Stimulated activated naive CD8-positive, alpha-beta T cell treated with anti-CD3 and anti-CD28 coated beads, Interleukin-15, Interleukin-2, amounts not matched to agents 100 U/mL and 50 U/mL, for 24 hours (primary cell): ENCODE measurements around the gene TRRAP.
"Not testable (repeated sequence)": the region's sequence is repeated elsewhere in the genome, so short reads cannot be mapped to it uniquely, and the experiment has no call there.

ENCODE experiments used
- ATAC-seq: fragments of 150-1000 bp; cut with Tn5 transposase; one replicate; pipeline ENCODE4 v1.10.0; 2021
- DNase-seq: peaks from one replicate; pipeline ENCODE4 v3.0.0; 2021

TRRAP gene

DNA sequence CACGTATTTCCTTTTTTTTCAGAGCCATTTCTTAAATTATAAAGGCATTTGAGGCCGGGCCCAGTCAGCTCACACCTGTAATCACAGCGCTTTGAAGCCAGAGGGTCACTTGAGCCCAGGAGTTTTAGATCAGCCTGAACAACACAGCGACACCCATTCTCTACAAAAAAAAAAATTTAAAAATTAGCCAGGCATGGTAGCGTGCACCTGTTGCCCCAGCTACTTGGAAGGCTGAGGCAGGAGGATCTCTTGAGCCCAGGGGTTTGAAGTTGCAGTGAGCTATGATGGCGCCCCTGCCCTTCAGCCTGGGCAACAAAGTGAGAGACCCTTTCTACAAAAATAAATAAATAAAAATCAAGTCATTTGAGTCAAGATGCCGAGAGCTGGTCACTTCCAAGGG lies 11.6 kb upstream of the TRRAP start:
- DNase-seq (no peak), ATAC-seq (no peak)

DNA sequence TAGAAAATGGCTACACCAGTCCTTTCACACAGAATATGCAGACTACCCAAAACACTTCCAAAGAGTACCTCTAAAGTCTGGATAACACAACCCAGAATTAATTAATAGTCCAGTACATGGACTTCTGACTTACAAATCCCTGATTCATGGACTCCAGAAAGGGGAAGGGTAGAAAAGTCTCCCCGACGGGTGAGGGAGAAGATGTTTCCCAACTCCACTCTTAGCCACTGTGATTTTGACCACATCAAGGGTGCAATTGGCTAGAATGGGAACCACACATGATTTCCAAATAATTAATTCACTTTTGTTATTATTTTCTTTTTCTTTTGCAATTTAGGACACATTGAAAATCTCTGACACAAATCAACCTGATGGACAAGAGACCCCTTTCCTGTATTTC lies 9.9 kb upstream of the TRRAP start:
- no peak for ATAC-seq
- no peak for DNase-seq

DNA sequence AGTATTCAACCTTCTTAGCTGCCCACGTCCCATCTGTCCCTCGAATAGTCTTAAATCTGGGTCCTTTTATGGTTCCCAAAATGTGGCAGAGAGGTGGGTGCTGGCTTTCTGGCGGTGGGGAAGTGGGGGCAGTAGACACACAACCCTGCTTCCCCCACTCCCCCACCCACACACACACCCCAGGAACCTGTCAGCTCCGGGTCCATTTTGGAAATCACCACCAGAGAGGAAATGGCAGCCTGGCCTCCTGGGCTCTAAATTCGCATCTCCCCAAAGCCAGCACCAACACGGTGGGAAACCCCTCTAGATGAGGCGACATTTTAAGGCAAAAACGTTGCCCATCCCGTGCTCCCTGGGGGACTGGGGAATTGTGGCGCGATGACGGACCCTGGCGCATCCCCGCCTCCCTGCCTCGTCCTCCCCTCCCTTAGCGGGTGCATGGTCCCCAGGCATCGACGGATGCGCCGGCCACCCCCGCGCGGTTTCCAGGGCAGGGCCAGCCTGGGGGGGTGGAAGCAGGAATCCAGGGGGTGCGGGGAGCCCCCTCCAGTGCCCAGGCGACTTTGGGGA lies 9.2 kb upstream of the TRRAP start:
- DNase-seq (no peak), ATAC-seq (peak; percentile 8)

DNA sequence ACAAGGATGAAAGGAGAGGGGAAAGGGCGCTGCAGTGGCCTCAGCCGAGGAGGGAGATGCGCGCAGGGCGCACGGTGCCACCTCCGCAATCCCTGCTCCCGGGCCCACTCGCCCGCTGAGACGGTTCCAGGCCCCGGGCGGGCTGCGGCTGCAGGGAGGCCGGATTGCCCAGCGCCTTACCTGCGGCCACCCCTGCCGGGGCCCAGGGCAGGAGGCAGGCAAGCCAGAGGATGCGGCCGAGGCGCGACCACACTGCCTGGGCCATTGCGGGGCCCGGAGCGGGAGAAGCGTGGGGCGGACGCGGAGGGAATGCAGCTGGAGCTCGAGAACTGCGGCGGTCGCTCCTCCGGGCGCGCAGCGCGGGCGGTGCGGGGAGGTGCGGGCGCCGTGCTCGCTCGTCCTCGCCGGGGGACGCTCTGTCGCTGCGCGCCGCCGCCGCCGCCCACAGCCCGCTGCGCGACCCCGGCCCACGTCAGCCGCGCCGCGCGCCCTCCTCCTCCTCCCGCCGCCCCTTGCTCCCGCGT lies 8.7 kb upstream of the TRRAP start, which contains the start of gene TMEM130:
TMEM130 (minus strand) TSS at position 418 of the 524 bp plus-strand sequence; CDS start at position 265, 153 bp downstream.
- DNase-seq (peak; percentile 17), ATAC-seq (no peak)

DNA sequence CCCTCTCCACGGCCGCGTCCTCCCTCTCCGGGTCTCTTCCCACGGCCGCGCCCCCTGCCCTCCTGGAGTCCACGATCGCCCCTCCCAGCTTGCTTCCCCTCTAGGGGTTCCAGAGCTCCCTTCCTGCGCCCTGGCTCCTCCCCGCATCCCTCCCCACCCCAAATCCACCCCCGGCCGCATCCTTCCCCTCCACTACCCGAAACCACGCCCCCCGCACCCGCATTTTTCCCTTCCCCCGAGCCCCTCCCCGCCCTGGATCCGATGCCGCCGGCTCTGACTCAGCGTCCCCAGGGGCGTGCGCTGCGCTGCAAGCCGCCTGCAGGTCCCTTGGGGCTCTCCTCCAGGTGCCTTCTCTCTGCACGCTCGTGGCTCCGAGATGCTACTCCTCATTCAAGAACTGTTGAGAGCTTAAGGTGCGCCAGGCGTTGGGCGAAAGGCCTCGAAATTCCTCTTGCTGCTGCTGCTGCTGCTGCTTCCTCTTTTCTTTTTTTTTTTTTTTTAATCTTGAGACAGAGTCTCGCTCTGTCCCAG lies 8.1 kb upstream of the TRRAP start:
- DNase-seq (peak; percentile 80), ATAC-seq (peak; percentile 84)

DNA sequence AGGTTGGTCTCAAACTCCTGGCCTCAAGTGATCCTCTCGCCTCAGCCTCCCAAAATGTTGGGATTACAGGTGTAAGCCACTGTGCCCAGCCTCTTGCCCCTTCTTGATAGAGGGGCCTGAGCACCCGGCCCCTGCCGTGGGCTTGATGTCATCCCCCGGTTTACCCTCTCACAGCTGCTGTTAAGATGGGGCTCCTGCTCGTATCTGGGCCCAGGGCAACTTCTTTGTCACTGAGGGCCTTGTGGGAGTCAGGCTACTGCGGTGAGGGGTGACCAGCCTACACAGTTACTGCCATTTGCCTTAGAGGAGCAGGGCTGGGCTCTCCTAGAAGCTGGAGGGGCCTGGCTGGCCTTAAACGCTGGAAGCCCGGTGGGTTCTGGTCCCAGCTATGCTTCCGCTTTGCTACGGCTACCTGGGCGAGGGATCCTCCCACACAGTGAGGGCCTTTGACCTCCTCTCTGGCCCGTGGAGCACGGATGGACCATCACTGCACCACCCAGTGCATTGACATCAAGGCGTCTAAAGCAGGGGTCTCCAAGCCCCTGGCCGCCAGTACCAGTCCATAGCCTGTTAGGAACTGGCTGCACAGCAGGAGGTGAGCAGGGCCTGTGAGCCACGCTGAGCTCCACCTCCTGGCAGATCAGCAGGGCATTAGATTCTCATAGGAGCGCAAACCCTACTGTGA lies 7.4 kb upstream of the TRRAP start:
- no peak for DNase-seq
- no peak for ATAC-seq

DNA sequence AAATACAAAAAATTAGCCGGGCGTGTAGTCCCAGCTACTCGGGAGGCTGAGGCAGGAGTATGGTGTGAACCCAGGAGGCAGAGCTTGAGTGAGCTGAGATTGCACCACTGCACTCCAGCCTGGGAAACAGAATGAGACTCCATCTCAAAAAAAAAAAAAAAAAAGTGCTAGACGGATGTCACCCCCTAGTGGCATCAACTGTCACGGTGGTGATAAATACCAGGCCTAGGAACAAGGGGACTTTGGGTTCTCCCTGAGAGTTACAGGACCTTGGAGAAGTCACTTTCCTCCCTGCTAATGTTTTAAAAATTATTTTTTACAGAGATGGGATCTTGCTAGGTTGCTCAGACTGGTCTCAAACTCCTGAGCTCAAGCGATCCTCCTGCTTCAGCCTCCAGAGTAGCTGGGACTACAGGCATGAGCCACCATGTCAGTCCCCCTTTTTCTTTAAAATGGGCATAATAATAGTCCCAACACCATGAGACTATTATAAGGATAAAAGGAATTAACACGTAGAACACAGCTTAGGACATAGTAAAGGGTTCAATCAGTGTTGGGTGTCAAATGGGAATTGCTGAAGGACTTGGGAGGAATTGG lies 5.9 kb upstream of the TRRAP start:
- ATAC-seq (peak; percentile 28), DNase-seq (peak; percentile 22)

DNA sequence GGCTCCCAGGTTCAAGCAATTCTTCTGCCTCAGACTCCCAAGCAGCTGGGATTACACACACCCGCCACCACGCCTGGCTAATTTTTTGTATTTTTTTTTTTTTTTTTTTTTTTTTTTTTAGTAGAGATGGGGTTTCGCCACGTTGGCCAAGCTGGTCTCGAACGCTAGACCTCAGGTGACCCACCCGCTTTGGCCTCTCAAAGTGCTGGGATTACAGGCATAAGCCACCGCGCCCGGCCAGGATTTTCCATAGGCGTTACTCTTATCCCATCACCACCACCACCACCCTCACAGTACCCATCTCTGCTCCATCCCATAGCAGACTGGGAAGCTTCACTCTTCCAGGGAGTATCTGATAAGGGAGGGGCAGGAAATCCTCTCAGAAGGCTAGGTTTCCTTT lies 4.7 kb upstream of the TRRAP start:
- not testable (repeated sequence) for DNase-seq

DNA sequence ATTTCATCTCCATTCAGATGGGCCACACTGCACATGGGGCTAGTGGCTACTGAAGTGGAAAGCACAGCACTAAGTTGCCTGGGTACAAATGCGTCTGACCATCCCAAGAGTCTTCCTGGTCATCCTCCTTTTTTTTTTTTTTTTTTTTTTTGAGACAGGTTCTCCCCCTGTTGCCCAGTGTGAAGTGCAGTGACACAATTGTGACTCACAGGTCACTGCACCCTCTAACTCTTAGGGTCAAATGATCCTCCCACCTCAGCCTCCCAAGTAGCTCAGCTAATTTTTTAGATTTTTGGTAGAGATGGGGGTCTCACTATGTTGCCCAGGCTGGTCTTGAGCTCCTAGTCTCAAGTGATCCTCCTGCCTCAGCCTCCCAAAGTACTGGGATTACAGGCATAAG lies 3.4 kb upstream of the TRRAP start:
- ATAC-seq, result no peak
- no peak for DNase-seq

More for the DNA sequence above, 4.7 kb upstream of the TRRAP start:
- not testable (repeated sequence) for ATAC-seq

DNA sequence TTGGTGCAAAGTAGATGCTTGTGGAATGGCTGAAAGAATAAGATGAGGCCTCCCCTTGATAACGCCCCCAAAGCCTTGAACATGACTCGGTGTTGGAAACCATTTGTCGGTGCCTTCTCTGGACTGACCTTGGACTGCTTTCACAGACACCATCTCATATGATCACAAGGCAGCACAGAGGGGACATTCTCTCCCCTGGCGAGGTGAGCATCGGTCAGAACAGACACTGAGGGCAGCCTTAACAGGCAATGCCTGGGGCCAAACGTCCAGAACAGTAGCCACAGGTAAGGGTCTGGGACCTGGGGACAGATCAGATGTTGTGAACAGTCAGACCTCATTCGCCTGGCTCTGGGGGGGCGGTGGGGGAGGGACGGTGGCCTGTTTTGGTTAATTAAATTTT lies 2.8 kb upstream of the TRRAP start:
- DNase-seq, result no peak
- no peak for ATAC-seq

DNA sequence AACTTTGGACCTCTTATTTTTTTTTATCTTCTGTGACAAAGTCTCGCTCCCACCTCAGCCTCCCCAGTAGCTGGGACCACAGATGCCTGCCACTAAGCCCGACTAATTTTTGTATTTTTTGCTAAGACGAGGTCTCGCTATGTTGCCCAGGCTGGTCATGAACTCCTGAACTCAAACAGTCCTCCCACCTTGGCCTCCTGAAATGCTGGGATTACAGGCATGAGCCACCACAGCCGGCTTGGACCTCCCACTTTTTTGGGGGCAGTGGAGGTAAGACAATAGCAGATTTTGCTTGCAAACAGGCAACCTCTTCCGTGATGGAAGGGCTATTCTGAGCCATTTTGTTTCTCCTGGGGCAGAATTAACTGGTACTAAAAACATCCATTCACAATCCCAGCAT lies 1.2 kb upstream of the TRRAP start:
- DNase-seq (no peak), ATAC-seq (no peak)

DNA sequence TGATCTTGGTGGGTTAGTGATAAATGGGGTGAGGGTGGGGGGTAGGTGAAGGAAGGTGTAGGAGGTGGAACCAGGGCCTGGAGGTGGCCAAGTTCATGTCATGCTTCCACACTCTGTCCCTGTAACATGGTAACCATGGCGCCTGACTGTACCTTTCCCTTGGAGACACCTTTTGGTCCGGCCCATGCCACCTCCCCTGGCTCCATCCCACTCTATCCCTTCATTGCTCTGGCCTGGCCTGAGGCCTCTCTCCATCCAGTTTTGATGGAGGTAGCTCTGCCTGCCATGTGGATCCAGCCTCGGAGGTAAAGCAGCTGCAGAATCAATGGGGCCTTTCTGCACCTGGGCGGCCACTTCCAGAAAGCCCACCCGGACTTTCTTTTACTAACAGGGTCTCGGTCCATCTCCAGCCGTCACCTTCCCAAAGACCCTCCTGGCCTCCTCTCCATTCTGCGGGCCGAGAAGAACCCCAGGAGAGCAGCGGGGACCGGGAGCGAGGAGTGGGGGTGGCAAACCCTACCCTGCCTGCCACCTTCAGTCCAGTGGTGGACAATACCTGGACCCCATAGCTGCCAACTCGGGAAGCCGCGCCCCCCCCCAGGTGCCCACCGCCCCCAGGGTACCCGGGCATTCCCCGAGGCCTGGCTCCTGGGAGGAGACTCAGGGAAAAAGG lies 504 bp upstream of the TRRAP start:
- DNase-seq, result no peak

DNA sequence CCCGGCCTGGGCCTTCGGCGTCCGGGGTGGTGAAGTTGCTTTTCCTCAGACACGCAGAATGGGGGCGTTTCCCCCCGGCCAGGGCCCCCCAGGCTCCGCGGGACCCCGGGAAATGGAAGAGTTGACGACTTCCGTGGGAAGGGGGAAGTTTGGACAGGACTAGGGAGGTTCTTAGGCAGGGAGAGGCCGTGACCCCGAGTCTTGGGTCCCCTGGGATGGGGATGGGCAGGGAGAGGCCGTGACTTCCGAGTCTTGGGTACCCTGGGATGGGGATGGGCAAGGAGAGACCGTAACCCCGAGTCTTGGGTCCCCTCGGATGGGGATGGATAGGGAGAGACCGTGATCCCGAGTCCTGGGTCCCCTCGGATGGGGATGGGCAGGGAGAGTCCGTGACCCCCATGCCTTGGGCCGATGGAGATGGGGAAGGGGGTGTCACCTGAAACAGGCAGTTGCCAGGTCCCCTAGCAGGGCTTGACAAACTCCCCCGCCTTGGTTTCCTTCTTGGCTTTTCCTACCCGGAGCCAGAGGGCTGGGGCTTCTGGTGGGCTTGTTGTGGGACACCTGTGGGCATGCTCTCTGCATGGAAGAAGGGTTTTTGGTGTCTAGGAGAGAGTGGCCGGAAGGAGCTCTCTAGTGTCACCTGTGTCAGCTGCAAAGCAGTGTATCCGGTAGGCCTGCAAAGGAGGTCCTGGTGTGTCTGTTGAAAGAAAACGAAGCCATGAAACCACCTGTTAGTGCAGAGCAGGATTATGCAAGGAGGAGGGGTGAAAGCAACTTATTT lies 1.1 kb downstream of the TRRAP start:
- ATAC-seq, result peak; percentile 84
- DNase-seq, result peak; percentile 60

More for the DNA sequence above, 504 bp upstream of the TRRAP start:
- no peak for ATAC-seq

DNA sequence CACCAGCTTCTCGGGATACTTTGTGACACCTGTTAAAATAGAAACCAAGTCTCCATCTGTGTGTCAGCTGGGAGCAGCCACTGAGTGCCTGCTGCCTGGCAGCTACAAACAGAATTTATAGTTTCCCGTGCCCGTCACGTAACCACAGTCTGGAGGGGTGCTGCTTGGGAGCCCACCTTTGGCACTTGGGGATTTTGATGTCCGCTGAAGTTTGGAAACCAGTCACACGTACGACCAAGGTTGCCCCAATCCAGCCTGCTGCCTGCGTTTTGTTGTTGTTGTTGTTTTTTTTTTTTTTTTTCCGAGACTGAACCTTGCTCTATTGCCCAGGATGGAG lies 1.6 kb downstream of the TRRAP start:
- no peak for DNase-seq
- ATAC-seq, result no peak

DNA sequence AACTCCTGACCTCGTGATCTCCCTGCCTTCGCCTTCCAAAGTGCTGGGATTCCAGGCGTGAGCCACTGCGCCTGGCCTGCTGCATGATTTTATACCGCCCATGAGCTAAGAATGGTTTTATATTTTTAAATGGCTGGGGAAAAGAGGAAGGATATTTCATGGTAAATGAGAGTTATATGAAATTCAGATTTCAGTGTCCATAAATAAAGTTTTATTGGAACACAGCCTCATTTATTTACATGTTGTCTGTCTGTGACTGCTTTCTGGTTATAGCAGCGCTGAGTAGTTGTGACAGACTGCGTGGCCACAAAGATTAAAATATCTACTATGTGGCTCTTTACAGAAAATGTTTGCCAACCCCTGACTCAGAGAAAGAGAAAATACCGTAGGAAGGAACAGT lies 2.2 kb downstream of the TRRAP start:
- ATAC-seq (no peak), DNase-seq (no peak)

DNA sequence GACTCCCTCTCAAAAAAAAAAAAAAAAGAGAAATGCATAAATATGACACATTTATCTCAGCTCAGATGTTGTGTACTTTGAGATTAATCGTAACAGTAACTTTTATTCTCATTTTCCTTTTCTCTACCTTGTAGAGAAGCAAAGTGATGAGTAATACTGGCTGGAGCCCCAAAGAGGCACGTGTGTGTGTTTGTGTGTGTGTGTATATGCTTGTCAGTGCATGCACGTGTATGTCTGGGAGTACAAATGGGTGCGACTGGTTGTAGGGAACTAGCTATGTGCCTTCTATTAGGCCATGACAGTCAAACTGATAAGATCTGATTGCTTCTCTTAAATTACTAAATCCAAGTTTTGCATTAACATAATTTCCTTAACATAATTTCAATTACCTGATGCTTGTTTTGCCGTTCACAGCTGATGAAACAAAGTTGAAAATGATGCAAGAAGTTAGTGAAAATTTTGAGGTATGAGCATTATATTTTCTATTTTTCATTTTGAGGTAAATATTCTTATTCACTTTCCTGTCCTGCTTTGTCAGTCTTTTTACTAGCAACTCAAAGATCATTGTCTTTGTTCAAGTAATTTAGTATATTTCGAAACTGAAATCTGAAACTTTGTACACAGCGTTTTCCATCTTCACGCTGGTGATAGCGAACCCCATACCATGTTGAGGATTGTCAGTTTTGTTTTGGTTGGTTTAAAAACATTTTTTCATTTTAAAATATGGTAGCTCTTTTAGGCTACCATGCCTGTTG lies 3.4 kb downstream of the TRRAP start:
- ATAC-seq (no peak), DNase-seq (no peak)

DNA sequence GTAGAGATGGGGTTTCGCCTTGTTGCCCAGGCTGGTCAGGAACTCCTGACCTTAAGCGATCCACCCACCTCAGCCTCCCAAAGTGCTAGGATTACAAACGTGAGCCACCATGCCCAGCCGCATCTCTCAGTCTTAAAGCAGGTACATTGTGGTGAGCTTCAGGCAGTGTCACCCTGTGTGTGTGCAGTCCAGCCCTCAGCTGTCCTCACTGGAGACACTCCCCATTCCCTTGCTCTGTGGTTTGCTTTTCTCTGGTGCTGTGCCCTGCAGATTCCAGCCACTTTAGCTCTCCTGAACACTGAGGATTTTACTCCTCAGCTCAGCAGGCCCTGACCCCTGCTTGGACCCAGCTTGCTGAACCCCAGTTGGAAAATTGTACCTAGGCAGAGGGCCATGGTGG lies 6.1 kb downstream of the TRRAP start:
- DNase-seq, result no peak

DNA sequence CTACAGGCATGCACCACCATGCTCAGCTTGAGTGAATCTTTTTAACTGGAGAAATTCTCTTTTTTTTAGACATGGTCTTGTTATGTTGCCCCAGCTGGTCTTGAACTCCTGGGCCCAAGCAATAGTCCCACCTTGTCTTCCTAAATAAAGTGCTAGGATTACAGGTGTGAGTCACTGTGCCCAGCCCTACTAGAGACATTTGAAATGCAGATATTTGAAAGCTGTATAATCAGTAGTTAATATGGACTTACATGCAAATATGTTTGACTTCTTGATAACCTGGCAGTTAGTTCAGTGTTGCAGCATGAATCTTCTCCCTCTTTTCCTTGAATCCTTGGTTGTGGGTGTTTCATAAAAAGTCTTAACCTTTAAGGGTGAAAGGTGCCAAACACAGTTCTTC lies 8.7 kb downstream of the TRRAP start:
- no peak for ATAC-seq
- DNase-seq, result no peak

More for the DNA sequence above, 6.1 kb downstream of the TRRAP start:
- ATAC-seq, result no peak

DNA sequence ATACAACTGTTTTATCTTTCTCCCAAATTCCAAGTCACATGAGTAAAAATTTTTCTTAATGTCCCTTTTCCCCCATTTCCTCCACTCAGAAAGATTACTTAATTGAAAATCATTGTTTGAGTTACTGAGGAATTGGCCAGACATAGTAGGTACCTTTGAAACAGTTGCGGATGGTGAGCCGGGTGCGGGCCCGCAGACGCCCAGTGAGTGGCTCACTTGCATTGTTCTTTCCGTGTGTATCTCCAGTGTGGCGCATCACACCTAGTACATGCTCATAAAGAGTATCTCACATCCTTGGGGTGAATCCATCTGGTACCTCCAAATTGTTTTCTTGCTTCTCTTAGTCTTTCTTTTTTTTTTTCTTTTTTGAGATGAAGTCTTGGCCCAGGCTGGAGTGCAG lies 14.3 kb downstream of the TRRAP start:
- DNase-seq, result no peak
- ATAC-seq, result no peak

DNA sequence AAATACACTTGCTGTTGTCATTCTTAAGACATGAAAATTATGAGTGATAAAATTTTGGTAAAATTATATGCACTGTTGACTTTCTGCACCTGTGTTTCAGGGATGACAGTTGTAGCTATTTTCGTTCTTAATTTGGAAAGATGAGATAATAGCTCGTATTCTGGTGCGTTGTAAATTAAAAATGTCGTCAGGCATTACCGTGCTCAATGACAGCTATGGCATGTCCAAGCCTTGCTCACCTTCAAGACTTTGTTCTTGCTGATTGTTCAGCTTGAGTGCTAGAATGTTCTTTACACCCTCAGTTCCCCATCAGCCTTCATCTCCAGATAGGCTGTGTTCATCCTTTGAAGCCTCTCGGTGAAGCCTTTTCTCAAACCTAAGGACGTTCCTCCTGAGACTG lies 21.5 kb downstream of the TRRAP start:
- ATAC-seq (no peak), DNase-seq (no peak)

DNA sequence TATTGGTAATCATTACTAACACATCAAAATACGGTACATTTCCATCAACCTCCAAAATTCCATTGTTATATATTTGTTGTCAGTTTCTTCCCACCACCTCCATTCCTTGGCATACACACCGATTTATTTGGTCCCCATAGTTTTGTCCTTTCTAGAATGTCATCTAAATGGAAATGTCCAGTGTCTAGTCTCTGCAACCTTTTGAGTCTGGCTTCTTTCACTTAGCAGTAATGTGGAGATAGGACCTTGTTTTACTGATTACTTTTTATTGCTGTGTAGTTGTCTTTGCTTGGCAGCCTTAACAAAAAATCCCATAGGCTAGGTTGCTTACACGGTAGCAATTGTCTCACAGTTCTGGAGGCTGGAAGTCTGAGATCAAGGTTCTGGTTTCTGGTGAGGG lies 22.5 kb downstream of the TRRAP start:
- no peak for ATAC-seq
- DNase-seq, result no peak
